Measurements from ENCODE around the gene ATG101.
"Not testable (repeated sequence)": the region's sequence is repeated elsewhere in the genome, so short reads cannot be mapped to it uniquely, and the experiment has no call there.

The ATG101 gene

DNA sequence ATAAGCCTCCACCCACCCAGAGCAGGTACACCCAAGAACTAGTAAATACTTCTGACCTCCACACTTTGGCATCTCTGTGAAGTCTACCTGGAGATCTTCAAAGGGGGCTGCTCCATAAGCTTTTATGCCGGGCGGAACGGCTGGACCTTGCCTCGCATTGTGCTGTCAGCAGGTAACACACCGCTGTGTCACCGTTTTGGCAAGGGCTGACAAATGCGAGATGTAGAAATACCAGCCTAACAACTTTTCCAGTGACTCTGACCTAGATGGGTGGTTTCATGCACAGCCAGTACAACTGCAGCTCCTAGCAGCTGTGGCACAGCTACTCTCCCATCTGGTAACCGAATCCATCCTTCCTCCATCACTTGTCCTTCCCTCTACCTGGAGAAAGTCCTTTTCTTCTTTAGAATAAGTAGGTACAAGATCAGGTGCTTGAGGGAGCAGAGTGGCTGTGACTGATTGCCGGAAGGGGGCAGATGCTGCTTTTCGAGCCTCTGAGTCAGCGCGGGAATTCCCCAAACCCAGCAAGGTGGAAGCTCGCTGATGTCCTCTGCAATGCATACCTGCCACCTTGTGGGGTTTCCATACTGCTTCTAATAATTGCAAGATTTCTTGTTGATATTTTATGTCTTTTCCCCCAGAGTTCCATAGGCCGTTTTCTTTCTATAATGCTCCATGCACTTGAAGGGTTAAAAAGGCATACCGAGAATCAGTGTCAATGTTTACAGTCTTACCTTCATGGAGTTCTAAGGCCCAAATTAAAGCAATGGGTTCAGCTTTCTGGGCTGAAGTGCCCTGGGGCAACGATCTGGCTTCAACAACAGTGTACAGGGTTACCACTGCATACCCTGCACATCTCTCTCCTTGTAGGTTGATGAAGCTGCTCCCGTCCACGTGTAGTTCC is 46.7 kb downstream of the ATG101 start:
- peak; percentile 4 for DNase-seq

DNA sequence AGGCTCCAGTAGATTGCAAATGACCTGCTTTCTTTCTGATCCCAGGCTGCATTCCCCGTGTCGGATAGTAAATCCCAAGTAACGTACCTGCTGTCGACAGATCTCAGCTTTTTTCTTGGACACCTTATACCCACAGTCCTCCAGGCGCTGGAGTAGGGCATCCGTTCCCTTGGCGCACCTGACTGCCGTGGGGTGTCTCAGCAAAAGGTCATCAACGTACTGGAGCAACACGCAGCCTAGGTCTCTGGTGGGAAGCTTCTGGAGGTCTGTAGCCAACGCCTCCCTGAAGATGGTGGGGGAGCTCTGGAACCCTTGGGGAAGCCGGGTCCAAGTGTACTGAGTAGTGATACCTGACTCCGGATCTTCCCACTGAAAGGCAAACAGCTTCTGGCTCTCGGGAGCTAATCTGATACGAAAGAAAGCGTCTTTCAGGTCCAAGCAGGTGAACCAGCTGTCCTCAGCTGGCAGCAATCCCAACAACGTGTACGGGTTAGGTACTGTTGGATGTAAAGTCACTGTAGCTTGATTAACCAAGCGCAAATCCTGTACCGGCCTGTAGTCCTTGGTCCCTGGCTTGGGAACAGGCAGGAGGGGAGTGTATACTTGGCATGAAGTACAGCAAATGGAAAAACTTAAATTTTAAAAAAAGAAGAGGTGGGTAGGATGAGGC is 48.2 kb downstream of the ATG101 start:
- not testable (repeated sequence) for DNase-seq

DNA sequence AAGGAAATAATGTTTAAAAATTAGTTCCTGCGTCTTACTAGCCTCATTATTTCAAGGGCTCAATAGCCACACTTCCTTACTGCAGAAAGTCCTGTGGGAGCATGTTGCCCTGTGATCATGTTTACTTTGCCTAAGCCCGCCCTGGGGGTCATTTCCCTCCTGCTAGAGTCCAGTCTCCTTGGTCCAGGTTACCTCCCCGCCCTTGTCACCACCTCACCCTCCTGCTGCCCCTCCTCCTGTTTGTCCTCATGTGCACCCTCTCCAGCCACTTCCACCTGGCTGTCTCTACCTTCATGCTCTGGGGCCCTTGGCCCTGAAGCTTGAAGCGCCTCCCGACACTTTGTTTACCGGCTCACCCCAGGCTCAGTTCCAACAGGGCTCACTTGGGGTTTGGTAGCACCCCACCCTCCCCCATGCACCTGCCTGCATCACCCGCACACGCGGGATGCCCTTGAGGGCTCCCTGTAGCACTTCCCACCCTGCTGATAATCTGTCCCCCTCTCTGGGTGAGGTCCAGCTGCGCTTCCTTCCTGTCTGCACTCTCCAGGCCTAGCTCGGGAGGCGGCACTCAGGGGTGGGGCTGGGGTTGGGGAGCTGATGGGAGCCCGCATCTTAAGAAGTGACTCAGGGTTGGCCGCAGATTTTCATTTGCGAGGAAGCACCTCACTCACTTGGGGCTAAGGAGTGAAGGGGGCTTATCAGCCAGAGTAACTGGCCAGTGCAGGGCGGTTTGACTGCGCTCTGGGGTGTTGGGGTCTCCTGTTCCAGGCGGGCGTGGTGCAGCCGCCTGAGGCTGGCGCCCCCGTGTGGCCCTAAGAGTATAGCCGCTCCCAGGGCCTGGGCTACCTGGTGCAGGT is 49.8 kb downstream of the ATG101 start:
- DNase-seq = no peak

DNA sequence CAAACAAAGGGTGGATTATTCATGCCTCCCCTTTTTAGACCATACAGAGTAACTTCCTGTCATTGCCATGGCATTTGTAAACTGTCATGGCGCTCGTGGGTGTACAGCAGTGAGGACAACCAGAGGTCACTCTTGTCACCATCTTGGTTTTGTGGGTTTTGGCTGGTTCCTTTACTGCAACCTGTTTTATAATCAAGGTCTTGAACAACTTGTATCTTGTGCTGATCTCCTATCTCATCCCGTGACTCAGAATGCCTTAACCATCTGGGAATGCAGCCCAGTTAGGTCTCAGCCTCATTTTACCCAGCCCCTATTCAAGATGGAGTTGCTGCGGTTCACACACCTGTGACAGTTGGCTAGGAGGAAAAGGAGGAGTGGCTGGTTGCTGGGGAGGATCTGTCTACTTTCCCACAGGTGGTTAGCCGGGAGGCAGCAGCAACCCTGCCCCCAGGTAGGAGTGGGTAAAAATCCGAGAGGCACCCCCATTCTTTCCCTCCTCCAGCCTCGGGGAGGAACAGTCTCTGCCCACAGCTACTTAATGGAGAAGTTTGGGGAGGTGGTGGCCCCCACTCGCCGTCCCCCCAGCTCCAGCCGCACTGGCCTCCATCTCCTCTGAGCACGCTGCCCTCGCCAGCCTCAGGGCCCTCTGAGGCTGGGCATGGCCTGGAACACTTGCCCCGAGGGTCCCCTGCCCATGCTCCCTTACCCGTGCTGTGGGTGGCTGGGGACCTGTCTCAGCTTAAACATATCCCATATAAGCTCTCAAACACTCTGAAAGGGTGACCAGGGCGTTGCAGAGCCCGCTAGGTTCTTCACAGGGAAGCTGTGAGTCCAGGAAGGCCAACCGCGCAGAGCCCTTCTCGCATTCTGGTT is 51.4 kb downstream of the ATG101 start:
- DNase-seq = no peak

DNA sequence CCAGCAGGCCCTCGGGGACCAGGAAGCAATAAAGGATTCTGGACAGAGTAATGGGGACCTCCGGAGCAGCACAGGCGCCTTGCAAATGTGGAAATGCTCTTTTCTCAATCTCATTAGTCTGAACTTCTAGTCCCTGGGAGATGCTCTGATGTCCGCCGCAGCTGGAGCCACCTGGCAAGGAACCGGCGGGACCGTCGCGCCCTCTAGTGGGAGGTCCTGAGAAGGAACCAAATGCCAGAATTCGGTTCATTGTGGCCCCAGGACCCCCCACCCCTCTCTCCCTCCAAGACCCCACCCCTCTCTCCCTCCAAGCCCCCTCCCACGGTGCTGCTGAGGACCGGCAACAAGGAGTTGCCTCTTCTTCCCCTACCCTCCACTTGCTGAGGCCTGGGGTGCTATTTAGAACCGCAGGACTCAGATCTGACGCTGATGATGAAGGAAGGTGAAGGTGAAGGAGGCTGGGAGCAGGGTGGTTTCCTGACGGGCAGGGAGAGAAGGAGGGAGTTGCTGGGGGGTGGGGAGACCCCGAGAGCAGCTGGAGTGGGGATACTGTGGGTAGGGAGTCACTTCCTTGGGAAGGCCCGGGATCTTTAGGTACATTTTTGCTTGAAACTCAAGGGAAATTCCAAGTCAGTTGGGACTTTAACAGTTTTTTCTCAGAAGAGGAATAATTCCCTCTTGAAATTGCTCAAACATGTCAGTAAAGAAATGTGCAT is 52.2 kb downstream of the ATG101 start:
- DNase-seq = peak; percentile 28

DNA sequence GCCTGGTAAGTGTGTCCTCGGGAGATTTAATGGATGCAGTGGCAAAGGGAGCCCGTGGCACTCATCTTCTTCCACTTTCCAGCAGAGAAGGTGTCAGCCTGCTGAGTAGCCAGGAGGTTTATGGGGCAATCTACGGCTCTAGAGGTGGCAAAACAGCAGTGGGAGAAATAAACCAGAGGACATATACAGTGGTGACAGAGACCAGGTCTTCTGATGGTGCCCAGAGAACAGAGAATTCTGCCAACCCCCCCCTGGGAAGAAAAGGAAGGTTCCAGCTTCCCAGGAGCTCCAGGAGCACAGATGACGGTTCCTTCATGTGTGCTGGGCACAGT is 52.7 kb downstream of the ATG101 start:
- DNase-seq = no peak

DNA sequence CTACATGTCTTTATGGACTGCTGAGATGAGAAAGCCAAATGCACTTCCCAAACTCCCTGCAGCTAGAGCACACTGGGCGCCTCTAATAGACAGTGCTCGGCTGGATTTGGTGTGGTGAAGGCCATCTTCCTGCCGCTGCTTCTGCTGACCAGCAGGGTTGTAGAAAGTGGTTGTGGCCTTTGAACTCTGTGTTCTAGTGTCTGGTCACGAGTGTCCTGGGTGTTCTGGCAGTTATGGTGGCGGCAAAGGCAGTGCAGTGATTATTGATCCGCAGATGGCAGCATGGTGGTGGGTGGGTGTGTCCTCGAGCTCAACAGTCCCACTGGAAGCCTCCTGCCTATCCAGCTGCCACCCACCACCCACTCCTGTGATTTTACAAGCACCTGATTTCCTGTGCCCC is 53.1 kb downstream of the ATG101 start:
- DNase-seq = no peak

DNA sequence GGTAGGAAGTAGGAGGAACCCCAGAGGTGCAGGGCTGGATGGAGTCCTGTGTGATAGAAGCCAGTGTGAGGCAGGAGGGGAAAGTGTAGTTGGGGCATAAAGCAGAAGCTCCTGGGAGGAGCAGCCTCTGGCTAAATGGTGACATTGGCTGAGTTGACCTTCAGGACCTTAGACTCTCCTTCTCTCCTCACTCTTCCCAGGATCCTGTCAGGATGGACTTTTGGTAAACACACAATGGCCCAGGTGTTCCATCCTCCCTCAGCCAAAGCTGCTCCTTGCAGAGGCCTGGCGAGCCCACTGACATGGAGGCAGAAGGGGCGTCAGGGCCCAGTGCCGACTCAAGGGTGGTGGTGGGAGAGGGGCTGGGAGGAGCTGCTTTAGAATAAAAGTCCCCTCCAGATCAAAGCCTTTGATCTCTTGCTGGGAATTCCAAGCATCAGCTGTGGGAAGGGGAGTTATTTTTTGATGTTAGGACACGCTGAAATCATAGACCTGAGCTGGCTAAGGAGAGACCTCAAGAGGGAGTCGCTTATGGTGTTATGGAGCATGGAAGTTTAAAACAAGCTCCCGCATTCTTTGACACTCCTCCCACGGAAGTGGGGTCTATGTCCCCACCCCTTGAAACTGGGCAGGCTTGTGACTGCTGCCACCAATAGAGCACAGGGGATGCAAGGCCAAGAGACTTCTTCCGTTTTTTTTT is 53.9 kb downstream of the ATG101 start:
- no peak for DNase-seq

DNA sequence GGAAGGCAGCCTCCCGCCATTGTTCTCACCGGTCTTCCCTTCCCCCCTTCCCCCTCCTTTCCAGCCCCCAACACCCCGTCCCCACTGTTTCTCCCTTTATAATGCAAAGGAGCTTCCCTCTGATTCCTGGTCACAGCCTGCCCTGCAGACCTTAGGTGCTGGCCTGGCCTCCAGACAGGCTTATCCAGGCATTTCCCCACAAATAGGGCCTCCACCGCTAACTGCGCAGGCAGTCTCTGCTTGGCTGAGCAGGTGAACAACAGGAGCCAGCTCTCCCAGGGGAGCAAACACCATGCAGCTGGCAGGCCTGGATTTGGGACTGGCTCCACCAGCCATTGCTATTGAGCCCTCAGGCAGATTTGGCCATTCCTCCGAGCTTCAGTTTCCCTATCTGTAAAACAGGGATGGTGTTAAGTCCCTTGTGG is 55.7 kb downstream of the ATG101 start:
- DNase-seq = no peak

DNA sequence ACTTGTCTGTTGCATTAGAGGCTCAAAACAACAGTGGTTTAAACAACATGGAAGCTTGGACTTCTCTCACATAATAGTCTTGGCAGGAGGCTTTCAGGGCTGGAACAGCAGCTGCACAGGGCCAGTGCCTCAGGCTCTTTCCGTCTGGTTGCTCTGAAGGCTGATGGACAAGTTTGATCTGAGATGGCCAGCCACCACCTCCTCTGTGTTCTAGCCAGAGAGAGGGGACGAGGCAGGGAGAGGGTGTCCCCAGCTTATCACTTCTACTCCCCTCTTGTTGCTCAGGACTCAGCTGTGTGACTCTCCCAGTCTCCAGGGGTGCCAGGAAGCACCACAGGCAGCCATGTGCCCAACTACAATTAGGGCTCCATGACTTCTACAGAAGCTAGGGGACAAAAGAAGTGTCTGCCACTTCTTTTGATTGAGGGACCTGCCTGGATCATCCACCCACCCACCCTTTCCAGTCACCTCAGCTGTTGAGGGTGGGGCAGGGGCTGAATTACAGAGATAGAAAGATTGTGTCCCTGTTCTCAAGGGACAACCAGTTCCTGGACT is 56.3 kb downstream of the ATG101 start:
- DNase-seq = no peak

Data from kidney glomerular epithelial cell (primary cell).